ENCODE results near the gene AZU1. TPM values are rescaled to one million over a fixed set of nuclear protein-coding genes. Genes with fewer than 3 reads are reported as not detected.
A peak's percentile ranks its signal among the peaks of the same experiment; 100 is the strongest.

Gene AZU1
- total RNA-seq, 4 donors from 2014 or later: 0.40 TPM; not detected in 3

- Histone ChIP-seq H3K4me1 (peaks cover 0 to 49% (median 27%) of the 10 kb centered on the region in 3 donors), H3K36me3 (peaks cover 0 to 3% of the 10 kb centered on the region in 2 donors), H3K27ac (peak overlapping the region in 2 of 4 donors; percentile 58 to 85), H3K9me3 (no peaks in the 10 kb centered on the region), H3K4me3 (no peak overlapping the region), H3K27me3 (no peaks in the 10 kb centered on the region)
- ATAC-seq: no peak
- WGBS, 2 donors (ENCODE audit: low coverage in 1 of 2): 60% methylated on average over 1 of the region's 28 CpGs; no CpG with 5 or more reads in 1 of the 2 donors
- TF ChIP-seq CTCF (IDR thresholded peaks at IDR 0.05) (no peak), POLR2A (IDR thresholded peaks at IDR 0.05) (no peak), POLR2AphosphoS5 (IDR thresholded peaks at IDR 0.05) (peak; percentile 15), EP300 (IDR thresholded peaks at IDR 0.05) (no peak)
Measured at GRCh38 chr19:795073-795611, 32.5 kb upstream of the AZU1 start.

- WGBS, 2 donors (ENCODE audit: low coverage in 1 of 2): no CpG with 5 or more reads among the region's 39 CpGs
- Histone ChIP-seq H3K4me3 (peak overlapping the region; percentile 48 to 98), H3K36me3 (peaks cover 0 to 11% of the 10 kb centered on the region in 2 donors), H3K27me3 (no peaks in the 10 kb centered on the region), H3K9me3 (no peaks in the 10 kb centered on the region), H3K4me1 (peaks cover 4 to 54% (median 34%) of the 10 kb centered on the region in 3 donors), H3K27ac (peak overlapping the region in 3 of 4 donors; percentile 49 to 85 (median 84))
- TF ChIP-seq EP300 (IDR thresholded peaks at IDR 0.05): no peak
- TF ChIP-seq POLR2A (IDR thresholded peaks at IDR 0.05): no peak
- TF ChIP-seq POLR2AphosphoS5 (IDR thresholded peaks at IDR 0.05): no peak
- no peak for TF ChIP-seq CTCF (IDR thresholded peaks at IDR 0.05)
- no peak for ATAC-seq
Measured at GRCh38 chr19:795691-796581, 31.7 kb upstream of the AZU1 start.

GRCh38 chr19:796692-797527 is 30.7 kb upstream of the AZU1 start, which contains the start of gene PTBP1:
TSS of gene PTBP1 (plus strand) at chr19:797452. CDS start at chr19:797498, 46 bp downstream.
- Histone ChIP-seq H3K9me3 (no peaks in the 10 kb centered on the region), H3K27ac (peak within 1 kb of the TSS; percentile 72 to 100 (median 99)), H3K36me3 (peaks cover 0 to 15% of the 10 kb centered on the region in 2 donors), H3K4me3 (peak within 1 kb of the TSS; percentile 79 to 98), H3K4me1 (peaks cover 5 to 59% (median 44%) of the 10 kb centered on the region in 3 donors), H3K27me3 (no peaks in the 10 kb centered on the region)
- TF ChIP-seq EP300 (IDR thresholded peaks at IDR 0.05) (no peak), POLR2AphosphoS5 (IDR thresholded peaks at IDR 0.05) (peak; percentile 80), CTCF (IDR thresholded peaks at IDR 0.05) (peak in 2 of 4 experiments; percentile 30), POLR2A (IDR thresholded peaks at IDR 0.05) (peak; percentile 71 to 82)
- WGBS, 2 donors (ENCODE audit: low coverage in 1 of 2): 0% methylated on average over 7 to 8 of the region's 83 CpGs
- peak; percentile 93 for ATAC-seq

- Histone ChIP-seq H3K9me3 (no peaks in the 10 kb centered on the region), H3K4me1 (peaks cover 5 to 63% (median 53%) of the 10 kb centered on the region in 3 donors), H3K4me3 (peak overlapping the region; percentile 79 to 98), H3K27ac (peak overlapping the region; percentile 72 to 100 (median 99)), H3K27me3 (no peaks in the 10 kb centered on the region), H3K36me3 (peaks cover 0 to 15% of the 10 kb centered on the region in 2 donors)
- no CpG with 5 or more reads among the region's 129 CpGs for WGBS, 2 donors (ENCODE audit: low coverage in 1 of 2)
- TF ChIP-seq POLR2AphosphoS5 (IDR thresholded peaks at IDR 0.05) (peak; percentile 86), EP300 (IDR thresholded peaks at IDR 0.05) (no peak), POLR2A (IDR thresholded peaks at IDR 0.05) (peak in 1 of 2 donors; percentile 37)
- ATAC-seq: peak; percentile 47
Measured at GRCh38 chr19:797528-798414, 29.9 kb upstream of the AZU1 start.

Measured in gastroesophageal sphincter (tissue), 4 donors.